Activated T-helper 9 cell treated with anti-CD3 and anti-CD28 coated beads, Interleukin-2, amount 50 U/mL, for 16 hours (primary cell): ENCODE results near the gene TUBA4A.

ENCODE experiments used
- DNase-seq: peaks from one replicate; pipeline ENCODE4 v3.0.0-alpha.2; 2020; ENCODE audit warnings: low read depth

TUBA4A gene

DNA sequence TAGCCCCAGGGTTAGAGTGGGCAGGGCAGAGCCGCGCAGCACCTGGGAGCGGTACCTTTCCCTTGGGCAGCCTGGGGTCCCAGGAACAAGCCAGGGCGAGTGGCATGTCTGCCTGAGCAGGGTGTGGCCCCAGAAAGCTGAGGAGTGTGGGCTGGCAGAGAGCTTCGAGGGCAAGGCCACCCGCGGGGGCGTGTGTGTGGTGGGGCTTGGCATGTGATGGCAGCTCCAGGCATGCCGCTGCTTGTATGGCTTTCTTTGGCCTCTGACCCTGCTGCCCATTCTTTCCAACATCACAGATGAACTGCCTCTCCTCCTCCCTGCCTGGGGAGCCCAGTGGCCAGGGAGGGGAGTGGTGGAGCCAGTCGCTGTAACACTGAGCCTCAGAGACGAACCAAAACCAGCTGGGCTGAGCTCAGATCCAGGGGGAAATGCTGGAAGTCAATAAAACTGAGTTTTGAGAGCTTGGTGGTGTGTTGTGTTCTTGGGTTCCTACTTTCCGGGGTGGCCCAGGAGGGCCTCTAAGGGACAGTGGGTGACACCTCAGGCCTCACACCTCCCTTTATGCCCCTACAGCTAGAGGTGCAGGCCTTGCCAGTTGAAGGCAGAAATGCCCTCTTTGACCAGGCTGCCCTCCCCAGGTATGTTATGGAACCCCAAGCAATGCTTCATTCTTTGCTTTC lies 32.9 kb upstream of the TUBA4A start:
- DNase-seq = no peak

DNA sequence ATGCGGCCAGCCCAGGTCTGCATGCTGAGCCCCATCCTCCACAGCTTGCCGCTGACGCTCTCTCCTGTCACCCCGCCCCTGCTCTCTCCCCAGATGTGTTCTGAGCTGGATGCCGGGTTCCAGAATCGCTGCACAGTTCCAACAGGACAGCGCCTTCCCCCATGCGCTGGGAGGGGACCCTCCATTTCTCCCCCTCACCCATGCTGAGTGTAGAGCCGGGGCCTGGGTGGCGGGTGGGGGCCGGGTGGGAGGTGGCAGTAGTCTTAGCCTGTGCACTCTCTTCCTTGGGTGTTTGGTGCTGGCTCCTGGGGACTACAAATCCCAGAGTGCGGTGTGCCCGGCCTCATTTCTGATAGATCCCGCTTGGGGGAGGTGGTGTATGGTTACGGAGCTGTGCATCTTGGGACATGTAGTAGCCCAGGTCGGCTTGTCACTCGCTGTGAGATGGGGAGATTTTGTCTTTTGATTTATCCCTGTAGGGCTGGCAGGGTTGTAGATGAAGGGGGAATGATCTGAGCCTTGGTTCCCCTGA lies 32.2 kb upstream of the TUBA4A start:
- no peak for DNase-seq

DNA sequence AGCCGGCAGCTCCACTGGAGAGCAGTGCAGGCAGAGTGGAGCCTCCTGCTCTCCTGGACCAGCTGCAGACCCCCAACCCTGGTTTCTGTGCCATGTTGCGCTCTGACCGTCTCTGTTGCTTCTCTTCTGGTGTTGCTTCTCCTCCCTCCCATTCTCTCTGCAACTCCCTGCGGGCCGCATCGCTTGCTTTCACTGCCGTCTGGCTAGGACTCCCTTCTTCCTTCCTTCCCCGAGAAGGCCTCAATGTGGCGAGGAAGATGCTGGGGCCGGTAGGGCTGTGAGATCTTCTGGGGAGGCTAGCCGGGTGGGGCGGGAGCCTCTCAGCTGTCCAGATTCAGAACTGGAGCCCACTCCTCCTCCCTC lies 31.6 kb upstream of the TUBA4A start:
- DNase-seq = no peak

DNA sequence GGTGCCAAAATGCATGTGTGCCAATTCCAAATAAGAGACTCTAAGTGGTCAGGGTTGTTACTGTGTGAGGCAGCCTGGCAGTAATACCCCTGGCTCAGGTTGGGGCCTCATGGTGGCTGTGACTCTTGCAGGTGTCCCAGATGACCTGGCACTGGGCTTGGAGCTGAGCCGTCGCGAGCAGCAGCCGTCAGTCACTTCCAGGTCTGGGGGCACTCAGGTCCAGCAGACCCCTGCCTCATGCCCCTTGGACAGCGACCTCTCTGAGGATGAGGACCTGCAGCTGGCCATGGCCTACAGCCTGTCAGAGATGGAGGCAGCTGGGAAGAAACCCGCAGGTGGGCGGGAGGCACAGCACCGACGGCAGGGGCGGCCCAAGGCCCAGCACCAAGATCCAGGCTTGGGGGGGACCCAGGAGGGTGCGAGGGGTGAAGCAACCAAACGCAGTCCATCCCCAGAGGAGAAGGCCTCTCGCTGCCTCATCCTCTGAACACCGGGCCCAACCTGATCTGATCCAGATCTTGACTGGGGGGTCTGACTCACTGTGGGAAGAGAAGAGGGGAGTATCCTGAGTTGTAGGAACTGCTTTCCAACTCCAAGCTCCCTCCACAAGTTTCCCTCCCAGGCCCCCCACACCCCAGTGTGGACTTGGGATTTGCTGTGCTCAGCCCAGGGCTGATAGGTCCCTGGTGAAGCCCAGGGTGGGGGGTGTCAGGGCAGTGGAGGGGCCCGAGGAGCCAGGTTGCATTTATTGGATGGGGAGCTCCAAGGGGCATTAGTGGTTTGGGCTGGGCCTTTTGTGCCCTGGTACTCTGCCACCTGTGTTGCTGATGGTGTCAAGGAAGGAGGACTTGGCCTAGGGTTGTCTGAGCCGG lies 31.0 kb upstream of the TUBA4A start:
- DNase-seq = no peak

DNA sequence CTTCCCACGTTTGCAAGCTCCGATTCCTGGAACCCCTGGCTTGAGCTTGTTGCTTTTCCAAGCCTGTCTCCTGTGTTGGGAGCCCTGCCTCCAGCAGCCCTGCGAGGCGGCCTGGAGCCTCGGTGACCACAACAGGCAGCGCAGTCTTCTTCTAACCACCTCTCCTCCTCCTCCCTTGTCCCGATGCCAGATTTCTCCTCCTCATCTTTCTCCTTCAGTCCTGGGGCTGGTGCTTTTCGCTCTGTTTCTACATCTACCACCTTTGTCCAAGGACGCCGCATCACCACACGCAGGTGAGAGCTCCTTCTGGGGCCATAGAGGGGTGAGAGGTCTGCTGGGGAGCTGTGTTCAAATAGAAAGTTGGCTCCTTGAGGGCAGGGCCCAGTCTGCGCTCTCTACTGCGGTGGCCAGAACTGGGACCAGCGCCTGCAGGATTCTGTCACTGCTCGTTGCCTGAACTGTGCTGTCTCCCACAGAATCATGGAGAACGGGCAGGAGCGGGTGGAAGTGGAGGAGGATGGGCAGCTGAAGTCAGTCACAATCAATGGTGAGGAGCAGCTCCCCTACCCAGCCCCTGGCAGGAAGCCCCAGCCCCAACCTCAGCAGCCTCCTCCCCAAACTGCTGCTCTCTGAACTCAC lies 29.3 kb upstream of the TUBA4A start:
- no peak for DNase-seq

DNA sequence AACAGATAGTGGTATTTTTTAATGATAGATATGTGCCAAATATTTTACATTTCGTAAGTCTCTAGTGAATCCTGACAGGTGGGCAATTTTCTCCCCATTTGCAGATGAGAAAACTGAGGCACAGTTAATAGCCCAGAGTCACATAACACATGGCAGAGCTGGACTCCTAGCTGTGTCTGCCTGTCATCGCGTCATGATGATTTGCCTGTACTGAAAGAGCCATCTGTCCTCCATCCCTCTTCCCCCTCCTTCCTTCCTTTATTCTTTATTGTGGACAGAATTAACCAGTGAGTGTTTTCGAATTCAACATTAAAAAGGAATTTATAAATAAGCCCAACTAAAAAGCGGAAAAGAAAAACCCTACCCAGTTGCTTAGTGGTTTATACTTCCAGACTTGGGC lies 28.7 kb upstream of the TUBA4A start:
- no peak for DNase-seq

DNA sequence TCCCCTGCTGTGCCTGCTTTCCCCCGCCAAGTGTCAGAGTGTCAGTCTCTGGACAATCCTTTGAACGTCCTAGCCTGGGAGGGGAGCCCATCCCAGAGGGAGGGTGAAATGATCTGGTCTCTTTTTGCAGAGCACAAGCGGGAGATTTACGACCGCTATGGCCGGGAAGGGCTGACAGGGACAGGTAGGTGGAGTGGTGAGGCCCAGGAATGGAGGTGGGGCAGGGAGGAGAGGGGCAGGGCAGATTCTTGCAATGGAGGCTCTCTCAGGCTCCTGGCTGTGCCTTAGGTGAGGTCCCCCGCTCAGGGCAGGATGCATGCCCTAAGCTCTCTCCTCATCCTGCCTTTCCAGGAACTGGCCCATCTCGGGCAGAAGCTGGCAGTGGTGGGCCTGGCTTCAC lies 27.9 kb upstream of the TUBA4A start:
- DNase-seq = no peak

DNA sequence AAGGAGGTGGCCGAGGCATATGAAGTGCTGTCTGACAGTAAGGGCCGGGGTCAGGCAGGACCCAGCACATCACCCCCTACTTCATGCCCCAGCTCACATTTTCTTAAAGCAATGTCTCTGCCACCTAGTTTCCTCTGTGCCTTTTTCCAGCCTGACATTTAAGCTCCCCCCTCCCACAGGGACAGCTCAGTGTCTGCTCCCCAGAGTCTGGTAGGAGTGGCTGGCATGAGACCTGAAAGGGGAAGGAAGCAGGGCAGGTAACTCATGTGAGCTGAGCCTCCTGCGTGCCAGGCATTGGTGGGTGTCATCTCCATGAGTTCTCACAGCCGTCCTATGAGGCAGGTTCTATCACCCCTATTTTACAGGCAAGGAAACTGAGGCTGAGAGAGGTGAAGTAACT lies 26.9 kb upstream of the TUBA4A start:
- no peak for DNase-seq

DNA sequence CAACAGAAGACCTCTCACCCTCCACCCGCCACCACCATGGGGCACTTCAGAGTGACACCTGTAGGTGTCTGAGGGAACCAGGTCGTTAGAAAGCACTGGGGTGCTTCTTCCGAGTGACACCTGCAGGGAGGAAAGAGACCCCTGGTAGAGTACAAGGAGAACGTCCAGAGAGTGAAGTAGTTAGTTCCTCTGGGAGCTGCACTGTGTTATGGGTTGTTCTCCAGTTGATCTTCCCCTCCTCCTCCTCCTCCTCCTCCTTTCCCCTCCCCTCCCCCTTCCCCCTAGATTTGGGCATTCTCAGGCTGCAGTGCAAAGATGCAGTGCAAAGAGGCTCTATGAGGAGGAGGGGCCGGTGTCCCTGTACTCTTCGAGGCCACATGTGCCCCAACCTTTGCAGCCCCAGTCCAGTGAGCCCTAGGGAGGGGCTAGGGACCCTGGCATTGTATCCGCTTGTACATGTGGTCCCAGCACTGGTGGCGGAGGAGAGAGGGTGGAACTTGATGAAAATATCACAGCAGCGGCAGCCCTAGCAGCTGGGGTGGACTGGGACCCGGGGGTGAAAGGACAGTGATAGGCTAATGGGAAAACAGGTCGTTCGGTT lies 26.3 kb upstream of the TUBA4A start:
- no peak for DNase-seq

DNA sequence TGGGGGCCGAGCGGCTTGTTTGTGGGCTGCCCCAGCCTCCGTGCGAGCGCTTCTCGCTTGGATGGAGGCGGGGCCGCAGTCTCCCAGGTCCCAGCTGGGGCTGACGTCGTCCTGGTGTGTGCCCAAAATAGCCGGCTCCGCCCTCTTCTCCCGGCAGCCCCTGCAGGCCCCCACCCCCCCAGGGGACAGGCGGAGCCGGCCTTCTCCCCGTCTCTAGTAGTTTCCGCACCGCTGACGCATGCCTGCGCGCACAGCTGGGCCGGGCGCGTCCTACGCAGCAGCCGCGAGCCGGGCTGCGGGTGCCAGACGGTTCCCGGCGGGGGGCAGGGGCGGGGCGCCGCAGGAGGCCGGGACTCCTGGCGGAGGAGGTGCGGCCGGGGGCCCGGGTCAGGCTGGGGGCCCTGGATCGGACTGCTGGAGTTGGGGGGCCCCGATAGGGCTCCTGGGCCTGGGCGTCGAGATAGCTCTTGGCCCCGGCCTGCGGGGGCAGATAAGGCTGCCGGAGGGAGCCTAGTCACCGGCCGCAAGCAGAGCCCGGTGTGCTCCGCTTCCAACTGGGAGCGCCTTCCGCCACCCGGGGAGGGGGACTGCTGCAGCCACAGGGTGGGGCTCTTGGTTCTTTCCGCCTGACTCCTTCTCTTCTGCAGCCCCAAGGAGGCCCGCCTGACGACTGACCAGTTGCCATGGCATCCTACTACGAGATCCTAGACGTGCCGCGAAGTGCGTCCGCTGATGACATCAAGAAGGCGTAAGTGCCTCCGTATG lies 25.6 kb upstream of the TUBA4A start, which contains the start of gene DNAJB2:
Gene DNAJB2 (plus strand): TSS at position 216 of the 765 bp plus-strand sequence. CDS start 468 bp downstream, at position 684.
- DNase-seq = peak; percentile 99

DNA sequence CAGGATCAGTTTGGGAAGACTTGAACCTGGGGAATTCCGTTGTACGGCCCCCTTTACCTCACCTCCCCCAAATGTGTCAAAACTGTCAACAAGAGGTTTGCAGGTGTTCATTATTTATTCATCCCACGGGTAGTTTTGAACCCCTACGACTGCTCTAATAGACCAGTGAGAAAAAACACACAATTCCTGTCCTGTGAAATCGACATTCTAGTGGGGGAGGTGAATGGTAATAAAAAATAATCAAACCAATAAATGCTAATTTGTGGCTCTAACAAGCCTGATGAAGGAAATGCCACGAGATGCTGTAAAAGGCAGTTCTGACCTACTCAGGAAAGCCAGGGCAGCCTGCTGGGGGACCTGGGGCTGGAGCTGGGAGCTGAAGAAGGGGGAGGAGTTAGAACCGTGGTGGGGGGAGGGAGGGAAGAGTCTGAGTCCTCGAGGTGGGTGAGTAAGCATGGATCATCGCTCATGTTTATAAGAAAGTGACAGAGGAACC lies 25.0 kb upstream of the TUBA4A start:
- no peak for DNase-seq

DNA sequence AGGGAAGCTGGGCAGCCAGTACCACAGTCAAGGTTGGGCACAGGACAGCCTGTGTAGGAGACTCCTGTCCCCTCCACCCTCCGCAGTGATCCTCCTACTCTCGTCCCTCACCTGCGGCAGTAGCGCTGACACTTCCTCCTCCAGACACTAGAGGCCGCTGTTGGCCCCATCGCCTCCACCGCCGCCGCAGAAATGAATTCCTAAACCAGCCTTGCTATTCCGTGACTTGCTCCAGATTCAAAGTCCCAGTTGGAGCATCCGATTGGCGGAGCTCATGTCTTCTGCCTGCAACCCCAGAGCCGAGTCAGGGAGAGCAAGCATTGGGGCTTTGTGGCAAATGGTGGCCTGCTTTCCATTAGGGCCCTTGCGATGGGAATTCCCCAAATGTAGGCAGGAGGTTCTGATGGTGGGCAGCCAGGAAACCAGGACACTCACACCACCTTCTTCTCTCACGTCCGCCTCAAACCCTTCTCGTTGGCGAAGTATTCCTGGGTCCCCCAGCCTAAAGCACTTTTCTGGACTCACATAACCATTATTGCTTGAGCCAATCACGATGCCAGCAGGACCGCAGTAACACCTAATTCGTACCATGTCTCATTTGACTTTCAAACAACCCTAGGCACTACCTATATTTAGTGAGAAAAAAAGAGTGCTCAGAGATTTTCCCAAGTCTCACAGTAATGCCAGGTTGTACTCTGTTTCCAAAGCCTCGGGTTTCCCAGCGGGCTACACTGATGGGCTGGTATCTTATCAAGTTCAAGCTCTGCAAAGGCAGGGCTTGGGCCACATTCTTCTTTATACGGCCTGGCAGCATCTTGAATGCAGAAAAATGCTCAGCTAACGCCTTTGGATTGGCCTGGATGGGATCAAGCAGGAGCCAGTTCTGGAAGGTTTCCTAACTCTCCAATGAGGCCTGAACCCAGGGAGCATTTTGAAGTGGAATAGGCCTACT lies 24.3 kb upstream of the TUBA4A start:
- DNase-seq = peak; percentile 61

DNA sequence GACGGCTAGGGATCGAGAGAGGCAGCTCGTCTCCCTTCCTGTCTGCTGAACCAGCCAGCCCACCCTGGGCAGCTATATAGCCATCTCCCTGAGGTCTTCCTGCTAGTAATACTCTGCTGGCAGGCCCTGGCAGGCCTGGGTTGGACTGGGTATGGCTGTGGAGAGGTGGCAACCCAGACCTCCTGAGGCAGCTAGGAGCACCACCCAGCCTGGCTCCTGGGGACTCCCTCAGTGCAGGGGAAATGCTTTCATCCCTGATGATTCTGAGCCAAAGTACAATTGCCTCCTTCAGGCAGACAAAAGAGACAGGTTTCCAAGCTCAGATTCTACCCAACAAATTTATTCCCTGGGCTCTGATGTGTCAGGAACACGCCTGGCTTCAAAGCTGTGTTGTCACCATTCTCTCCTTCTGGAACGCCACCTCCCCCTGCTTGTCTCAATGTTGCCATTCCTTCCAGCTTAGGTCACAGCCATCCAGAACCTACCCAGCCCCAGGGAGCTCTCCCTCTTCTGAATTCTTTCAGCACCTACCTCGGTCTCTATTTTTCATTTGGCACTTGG lies 20.7 kb upstream of the TUBA4A start:
- DNase-seq = no peak

DNA sequence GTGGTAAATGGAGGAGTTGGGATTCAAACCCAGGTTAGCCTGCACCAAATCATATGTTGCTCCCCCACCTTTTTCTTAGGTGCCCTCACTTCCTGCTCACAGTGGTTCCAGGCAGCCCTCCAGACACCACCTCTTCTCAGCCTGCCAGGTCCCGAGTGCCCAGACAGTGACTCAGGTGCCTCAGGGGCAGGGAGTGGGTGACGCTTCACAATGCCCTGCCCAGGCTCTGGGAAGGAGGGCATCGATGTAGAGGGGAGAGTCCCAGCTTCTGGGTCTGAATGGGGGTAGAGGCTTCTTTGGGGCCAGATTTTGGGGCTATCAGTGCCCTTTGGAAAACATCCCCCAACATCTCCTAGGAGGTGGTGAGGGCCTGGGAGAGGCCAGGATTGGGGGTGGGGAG lies 20.2 kb upstream of the TUBA4A start:
- DNase-seq = no peak

DNA sequence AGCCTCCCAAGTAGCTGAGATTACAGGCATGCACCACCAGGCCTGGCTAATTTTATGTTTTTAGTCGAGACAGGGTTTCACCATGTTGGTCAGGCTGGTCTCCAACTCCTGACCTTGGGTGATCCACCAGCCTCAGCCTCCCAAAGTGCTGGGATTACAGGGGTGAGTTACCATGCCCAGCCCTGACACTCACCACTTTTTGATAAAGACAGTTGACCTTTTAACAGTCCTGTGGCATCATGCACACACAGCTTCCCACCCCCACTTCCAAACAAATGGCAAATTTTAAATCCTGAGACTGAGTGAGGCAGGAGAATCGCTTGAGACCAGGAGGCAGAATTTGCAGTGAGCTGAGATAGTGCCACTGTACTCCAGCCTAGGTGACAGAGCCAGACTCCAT lies 19.3 kb upstream of the TUBA4A start:
- DNase-seq = no peak

DNA sequence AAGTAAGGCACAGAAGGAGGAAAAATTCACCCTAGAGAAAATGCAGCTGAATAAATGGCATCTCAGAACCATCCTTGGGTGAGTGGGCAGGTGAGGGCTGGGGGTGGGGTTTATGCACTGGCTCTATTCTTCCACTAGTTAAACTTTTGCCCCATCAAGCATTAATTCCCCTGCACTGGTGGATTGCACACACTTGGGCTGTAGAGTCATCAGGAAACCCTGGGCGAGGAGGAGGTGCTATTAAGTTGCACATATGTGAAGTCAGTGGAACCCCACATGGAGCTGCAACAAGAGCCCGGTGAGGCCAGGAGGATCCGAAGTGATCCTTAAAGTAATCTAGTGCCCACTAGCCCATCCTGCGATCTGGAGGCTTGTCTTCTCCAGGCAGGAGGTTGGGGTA lies 18.6 kb upstream of the TUBA4A start:
- no peak for DNase-seq

DNA sequence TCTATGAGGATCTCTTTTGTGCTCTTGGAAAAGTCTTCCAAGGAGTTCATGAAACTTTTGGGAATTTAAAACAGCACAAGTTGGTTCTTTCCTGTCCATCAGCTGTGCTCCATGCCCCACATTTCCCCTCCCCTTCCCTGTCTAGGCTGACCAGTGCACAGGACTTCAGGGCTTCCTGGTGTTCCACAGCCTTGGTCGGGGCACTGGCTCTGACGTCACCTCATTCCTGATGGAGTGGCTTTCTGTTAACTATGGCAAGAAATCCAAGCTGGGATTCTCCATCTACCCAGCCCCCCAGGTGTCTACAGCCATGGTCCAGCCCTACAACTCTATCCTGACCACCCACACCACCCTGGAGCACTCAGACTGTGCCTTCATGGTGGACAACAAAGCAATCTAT lies 17.3 kb upstream of the TUBA4A start:
- no peak for DNase-seq

DNA sequence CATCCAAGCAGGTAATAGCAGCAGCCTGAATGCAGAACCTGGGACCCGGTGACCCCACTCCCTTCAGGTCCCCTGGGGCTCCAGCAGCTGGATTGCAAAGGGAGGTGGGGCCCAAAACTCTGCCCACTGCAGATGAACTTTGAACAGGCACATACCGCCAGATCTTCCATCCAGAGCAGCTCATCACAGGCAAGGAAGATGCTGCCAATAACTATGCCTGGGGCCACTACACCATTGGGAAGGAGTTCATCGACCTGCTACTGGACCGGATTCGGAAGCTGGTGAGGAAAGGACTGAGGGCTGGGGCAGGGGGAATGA lies 16.3 kb upstream of the TUBA4A start:
- DNase-seq = no peak

DNA sequence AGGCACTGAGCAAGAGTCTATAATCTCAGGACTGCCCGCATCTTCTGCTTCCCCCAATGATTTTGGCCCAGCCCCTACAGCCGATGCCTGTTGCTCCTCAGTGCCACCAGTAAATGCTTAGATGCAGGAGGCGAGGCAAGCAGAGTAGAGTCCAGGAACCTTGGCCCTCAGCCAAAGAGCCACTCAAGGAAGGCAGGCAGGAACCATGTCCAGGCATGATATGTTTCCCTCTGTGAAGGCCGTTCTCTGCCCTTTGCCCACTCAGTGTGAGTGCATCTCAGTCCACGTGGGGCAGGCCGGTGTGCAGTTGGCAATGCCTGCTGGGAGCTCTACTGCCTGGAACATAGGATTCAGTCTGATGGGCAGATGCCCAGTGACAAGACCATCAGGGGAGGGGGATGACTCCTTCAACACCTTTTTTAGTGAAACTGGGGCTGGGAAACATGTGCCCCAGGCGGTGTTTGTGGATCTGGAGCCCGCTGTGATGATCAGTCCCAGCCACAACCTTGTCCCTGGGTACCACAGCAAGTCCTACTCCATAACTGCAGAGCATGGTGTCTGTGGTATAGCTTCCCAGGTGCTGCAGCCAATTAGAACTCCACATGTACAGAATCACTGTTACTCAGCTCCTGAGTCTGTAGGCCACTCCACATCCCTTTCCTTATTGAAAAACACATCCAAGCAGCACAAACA lies 15.8 kb upstream of the TUBA4A start:
- no peak for DNase-seq

DNA sequence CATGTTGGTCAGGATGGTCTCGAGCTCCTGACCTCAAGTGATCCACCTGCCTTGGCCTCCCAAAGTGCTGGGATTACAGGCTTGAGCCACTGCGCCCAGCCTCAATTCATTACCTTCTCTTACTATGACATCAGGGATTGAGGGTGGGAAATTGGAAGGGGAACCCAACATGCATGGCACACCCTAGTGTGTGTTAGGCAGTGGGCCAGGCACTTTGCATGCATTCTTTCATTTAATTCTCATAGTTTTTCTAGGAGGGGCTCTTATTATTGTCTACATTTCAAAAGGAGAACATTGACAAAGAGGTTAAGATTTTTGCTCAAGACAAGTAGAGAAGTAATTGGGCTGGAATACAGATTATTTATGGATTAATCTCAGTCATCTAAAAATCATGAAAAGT lies 14.6 kb upstream of the TUBA4A start:
- no peak for DNase-seq
